HCT116 (cell line): ENCODE data around the gene MUC4.

Experiments used
- ATF3 ChIP-seq: IDR thresholded peaks from 2 replicates; pipeline ENCODE4 v1.6.1; 2012
- EZH2 ChIP-seq: fragments of 200-600 bp; sonication (generic); IDR thresholded peaks from 2 replicates; pipeline ENCODE4 v1.6.1; 2017; ENCODE audit warnings: antibody characterized with exemption, mixed run types
- SIN3A ChIP-seq: IDR thresholded peaks from 2 replicates; pipeline ENCODE4 v1.6.1; 2012; ENCODE audit warnings: low read depth
- SP1 ChIP-seq: IDR thresholded peaks from 2 replicates; pipeline ENCODE4 v1.6.1; 2012; ENCODE audit warnings: low read depth

GRCh38 chr3:195829897-195830254 lies 18.1 kb upstream of the MUC4 start:
- no peak for TF ChIP-seq EZH2
- TF ChIP-seq SIN3A, result no peak
- TF ChIP-seq ATF3, result no peak
- no peak for TF ChIP-seq SP1
